Hepatocyte (in vitro differentiated cells): ENCODE results near the gene HNRNPA2B1.

Experiments
- EZH2 ChIP-seq: fragments of 200-600 bp; sonication (generic); IDR thresholded peaks from 2 replicates; pipeline ENCODE4 v1.6.1; 2016; ENCODE audit warnings: antibody characterized with exemption, mild to moderate bottlenecking, borderline replicate concordance
- TF ChIP-seq, protein P1 (sequence below): fragments of 200-600 bp; sonication (generic); IDR thresholded peaks from 2 replicates; pipeline ENCODE4 v1.5.1; 2016; ENCODE audit warnings: antibody characterized with exemption, mild to moderate bottlenecking; ENCODE audit not compliant: poor library complexity

DNA sequence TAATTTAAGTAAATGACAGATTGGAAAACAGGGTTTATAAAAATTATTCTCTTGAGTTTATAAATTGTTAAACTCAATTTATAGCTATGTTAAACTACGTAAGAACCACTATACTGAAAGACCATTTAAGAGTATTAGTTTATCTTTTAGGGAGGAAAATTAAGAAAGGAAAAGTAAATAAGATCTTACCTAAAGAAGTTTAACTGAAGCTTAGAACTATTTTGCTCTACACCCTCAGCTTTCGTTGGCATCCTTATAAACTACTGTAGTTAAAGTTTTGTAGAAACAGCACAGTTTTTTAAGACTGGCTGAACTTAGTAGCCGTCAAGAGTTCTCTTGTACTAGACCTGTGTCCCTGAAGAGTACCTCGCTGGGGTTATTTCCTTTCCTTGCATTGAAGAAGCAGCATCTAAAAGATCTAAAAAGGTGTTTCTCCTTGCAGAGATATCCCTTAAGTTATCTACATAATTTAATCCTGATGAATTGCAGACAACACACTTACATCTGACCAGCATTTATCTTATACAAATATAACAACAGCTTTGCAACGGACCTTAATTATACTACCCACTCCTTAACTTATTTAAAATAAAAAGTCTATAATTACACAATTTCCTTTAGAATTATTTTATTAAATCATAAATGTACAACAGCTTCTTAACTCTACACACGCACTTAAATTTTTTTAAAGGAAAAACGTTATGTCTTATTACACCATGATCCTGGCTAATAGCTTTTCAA, 9.1 kb downstream of the HNRNPA2B1 start:
- TF ChIP-seq, protein P1, sequence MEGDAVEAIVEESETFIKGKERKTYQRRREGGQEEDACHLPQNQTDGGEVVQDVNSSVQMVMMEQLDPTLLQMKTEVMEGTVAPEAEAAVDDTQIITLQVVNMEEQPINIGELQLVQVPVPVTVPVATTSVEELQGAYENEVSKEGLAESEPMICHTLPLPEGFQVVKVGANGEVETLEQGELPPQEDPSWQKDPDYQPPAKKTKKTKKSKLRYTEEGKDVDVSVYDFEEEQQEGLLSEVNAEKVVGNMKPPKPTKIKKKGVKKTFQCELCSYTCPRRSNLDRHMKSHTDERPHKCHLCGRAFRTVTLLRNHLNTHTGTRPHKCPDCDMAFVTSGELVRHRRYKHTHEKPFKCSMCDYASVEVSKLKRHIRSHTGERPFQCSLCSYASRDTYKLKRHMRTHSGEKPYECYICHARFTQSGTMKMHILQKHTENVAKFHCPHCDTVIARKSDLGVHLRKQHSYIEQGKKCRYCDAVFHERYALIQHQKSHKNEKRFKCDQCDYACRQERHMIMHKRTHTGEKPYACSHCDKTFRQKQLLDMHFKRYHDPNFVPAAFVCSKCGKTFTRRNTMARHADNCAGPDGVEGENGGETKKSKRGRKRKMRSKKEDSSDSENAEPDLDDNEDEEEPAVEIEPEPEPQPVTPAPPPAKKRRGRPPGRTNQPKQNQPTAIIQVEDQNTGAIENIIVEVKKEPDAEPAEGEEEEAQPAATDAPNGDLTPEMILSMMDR, result no peak
- no peak for TF ChIP-seq EZH2
